Measurements from ENCODE around the gene MFGE8.

MFGE8 gene

GRCh38 chr15:88872106-88872505, 41.1 kb downstream of the MFGE8 start:
- no peak for DNase-seq (ENCODE audit: low spot score)

- DNase-seq (ENCODE audit: low spot score): no peak
These were observed 41.9 kb downstream of the MFGE8 start for GRCh38 chr15:88871313-88871712.

DNA sequence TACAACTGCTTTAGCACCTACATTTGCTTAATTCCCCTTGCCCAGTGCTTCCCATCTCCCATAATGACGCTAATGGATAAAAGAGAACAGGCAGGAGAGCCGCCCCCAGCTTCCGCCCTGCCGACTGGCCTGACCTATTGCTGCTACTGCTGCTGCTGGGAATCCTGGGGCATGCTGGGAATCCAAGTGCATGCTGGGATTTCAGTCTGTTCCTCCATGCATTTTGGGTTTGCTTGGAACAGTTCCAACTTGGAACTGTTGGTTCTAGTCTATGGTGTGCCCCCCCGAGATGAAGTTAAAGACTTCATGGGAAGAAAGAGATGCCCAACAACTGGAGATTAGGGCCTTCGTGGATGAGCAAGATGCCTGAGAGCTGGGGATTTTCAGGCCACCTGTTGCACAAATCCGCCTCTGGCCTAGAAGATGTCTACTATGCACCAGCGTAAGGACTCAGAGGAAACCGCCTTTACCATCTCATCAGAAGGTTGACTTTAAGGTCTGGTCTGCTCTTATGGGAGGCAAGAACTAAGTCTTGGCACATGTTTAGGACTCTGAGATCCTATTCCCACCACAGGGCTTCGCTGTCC, 46.8 kb downstream of the MFGE8 start:
- DNase-seq (ENCODE audit: low spot score): no peak

GRCh38 chr15:88865498-88866099, 47.6 kb downstream of the MFGE8 start:
- no peak for DNase-seq (ENCODE audit: low spot score)

- DNase-seq (ENCODE audit: low spot score): no peak
These were observed 48.2 kb downstream of the MFGE8 start for GRCh38 chr15:88864861-88865497.

- no peak for DNase-seq (ENCODE audit: low spot score)
These were observed 49.8 kb downstream of the MFGE8 start for GRCh38 chr15:88863412-88863811.

DNA sequence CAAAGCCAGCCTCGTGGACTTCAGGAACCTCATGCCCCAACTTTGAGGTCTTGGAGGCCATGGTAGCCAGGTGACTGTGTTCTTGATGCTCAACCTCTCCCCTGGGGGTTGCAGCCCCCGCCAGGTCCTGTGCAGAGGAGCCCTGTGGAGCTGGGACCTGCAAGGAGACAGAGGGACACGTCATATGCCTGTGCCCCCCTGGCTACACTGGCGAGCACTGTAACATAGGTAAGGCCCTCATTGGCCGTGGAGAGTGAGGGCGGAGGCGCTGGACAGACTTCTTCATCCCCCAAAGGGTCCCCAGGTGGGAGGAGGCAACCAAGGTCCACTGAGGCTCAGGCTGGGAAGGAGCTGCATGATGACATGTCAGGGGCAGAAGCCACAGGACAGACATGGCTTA, 53.0 kb downstream of the MFGE8 start:
- DNase-seq (ENCODE audit: low spot score): no peak

GRCh38 chr15:88859550-88859949, 53.6 kb downstream of the MFGE8 start:
- no peak for DNase-seq (ENCODE audit: low spot score)

DNA sequence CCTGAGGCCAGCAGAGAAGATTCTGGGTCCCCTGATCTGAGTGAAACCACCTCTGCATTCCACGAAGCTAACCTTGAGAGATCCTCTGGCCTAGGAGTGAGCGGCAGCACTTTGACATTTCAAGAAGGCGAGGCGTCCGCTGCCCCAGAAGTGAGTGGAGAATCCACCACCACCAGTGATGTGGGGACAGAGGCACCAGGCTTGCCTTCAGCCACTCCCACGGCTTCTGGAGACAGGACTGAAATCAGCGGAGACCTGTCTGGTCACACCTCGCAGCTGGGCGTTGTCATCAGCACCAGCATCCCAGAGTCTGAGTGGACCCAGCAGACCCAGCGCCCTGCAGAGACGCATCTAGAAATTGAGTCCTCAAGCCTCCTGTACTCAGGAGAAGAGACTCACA, 54.2 kb downstream of the MFGE8 start:
- no peak for DNase-seq (ENCODE audit: low spot score)

DNA sequence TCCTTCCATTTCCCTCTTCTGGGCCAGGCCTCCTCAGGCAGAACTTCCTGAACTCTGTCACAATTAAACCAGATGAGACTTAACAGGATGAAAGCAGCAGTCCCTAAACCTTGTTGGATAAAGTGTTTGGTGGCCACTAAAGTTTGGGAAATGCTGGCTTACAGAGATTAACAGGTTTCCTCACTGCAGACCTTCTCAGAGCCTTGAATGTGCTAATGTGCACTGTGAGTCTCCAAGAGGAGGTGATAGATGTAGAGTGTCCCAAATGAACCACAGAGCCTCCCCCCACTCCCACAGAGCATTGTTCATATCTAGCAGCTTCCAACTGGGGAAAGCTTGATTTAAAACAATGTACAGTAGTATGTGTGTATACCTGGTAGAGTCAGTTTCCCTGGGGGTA, 60.7 kb downstream of the MFGE8 start:
- no peak for DNase-seq (ENCODE audit: low spot score)

GRCh38 chr15:88849376-88850072, 63.7 kb downstream of the MFGE8 start:
- DNase-seq (ENCODE audit: low spot score): no peak
